Urinary bladder (tissue), 4 donors: Measurements from ENCODE around the gene NUF2. TPM values are rescaled to one million over a fixed set of nuclear protein-coding genes. Genes with fewer than 3 reads are reported as not detected.
"Not testable (repeated sequence)": the region's sequence is repeated elsewhere in the genome, so short reads cannot be mapped to it uniquely, and the experiment has no call there.

Experiments used
- DNase-seq: peaks from one replicate; pipeline ENCODE4 v3.0.0-alpha.2; 2015; ENCODE audit errors: extremely low spot score
- H3K27ac ChIP-seq: one replicate; pipeline ENCODE4 v1.5.1; 2013; ENCODE audit warnings: low read depth, mild to moderate bottlenecking, moderate library complexity
- H3K36me3 ChIP-seq: one replicate; pipeline ENCODE4 v1.6.1; 2013; ENCODE audit warnings: mild to moderate bottlenecking, moderate library complexity; ENCODE audit not compliant: insufficient read depth
- H3K4me1 ChIP-seq: one replicate; pipeline ENCODE4 v1.6.1; 2013; ENCODE audit warnings: mild to moderate bottlenecking, moderate library complexity; ENCODE audit not compliant: insufficient read depth
- H3K4me3 ChIP-seq: one replicate; pipeline ENCODE4 v1.5.1; 2013; ENCODE audit warnings: low read depth, low read length
- WGBS: extraction: QIAGEN DNeasy Blood & Tissue Kit; methylation state at CpG from one replicate; pipeline ENCODE4 v1.1.7; 2013; 5-methylcytosine and 5-hydroxymethylcytosine counted together
- polyA plus RNA-seq: library from polyadenylated mRNA; stranded (reverse); fragments of 200-250 nt; gene quantifications from one replicate; pipeline ENCODE4 v1.2.3, GENCODE V29; 2013
- total RNA-seq: library from RNA; depleted of rRNA; stranded (reverse); fragments of >200 nt; gene quantifications from one replicate; pipeline ENCODE4 v1.2.3, GENCODE V29; 2014
- donor health status: healthy with polysubstance abuse.
- donor health status: healthy.

The NUF2 gene
- total and polyA plus RNA-seq, 2 donors: 0.48 to 21.5 TPM

DNA sequence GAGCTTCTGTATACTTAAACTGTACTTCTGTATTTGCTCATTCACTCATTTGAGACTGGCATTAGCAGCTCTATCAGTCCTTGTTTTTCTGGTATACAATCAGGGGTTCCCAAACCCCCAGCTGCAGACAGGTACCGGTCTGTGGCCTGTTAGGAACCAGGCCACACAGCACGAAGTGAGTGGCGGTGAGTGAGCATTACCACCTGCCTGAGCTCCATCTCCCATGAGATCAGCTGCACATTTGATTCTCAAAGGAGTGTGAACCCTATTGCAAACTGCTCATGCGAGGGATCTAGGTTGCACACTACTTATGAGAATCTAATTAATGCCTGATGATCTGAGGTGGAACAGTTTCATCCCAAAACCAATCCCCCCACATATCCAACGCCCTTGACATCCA, 18.2 kb upstream of the NUF2 start:
- Histone ChIP-seq H3K4me1 (no peaks in the 10 kb centered on the region), H3K4me3 (no peak overlapping the region), H3K36me3 (no peaks in the 10 kb centered on the region), H3K27ac (no peak overlapping the region)
- no peak for DNase-seq
- WGBS: 92% methylated on average over 5 of the region's 5 CpGs

DNA sequence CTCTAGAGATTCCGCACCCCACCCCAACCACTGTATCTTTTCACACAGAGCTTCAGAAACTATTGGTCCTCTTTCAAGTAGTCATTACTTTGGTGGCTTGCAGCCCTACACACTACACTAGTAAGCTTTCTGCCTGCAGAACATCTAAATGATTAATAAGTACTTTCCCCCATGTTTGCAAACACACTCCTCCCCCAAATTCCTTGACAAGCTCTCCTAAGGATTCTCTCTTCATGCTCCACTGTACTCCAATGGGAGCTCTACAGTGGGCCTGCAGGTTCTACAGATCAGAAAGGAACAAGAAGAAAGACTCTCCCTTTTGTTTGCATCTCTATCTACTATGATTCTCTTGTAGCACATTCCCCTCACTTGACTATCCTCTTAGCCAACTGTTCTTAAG, 16.3 kb upstream of the NUF2 start:
- H3K36me3 ChIP-seq: no peaks in the 10 kb centered on the region
- H3K4me1 ChIP-seq: no peaks in the 10 kb centered on the region
- H3K27ac ChIP-seq: no peak overlapping the region
- no peak overlapping the region for H3K4me3 ChIP-seq
- DNase-seq: no peak
- WGBS: 93% methylated on average over 1 of the region's 1 CpG

DNA sequence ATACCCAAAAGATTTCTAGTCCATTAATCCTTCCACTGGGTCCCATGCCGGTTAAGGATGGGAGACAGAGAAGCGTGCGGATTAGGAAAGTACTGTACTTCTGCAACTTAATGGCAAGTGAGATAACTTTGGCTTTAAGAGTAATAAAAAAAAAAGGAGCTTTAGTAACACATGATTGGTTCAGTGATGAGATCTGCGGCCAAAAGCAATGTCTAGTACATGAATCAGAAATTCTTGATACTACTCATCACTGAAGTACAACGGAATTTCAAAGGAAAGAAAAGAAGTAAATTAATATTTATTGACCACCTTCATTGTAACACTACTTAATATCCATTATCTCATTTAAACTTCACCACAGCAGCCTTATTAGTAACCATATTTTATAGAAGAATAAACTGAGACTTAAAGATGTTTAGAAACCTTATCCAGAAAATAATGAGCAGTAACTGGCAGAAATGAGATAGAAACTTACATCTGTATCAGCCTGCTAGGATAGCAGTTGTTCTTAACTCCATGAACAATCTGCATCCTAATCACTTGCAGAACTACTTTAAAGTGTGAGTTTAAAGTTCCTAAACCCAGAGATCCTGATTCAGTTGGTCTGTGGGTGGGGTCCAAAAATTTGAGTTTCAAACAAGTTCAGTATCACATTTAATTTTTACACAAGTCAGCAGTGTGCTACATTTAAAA, 14.1 kb upstream of the NUF2 start:
- Histone ChIP-seq H3K27ac (no peak overlapping the region), H3K36me3 (no peaks in the 10 kb centered on the region), H3K4me3 (no peak overlapping the region), H3K4me1 (no peaks in the 10 kb centered on the region)
- no peak for DNase-seq
- whole genome bisulfite sequencing: 95% methylated on average over 5 of the region's 5 CpGs

DNA sequence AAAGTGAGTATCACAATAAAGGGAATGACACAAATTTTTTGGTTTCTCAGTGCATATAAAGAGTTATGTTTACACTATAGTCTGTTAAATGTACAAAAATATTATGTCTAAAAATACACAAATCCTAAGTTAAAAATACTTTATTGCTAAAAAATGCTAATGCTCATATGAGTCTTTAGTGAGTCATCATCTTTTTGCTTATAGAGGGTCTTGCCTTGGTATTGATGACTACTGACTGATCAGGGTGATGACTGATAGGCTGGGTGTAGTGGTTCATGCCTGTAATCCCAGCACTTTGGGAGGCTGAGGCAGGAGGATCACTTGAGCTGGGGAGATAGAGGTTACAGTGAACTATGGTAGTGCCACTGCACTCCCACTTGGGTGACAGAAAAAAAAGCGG, 12.9 kb upstream of the NUF2 start:
- DNase-seq: no peak
- no peaks in the 10 kb centered on the region for H3K4me1 ChIP-seq
- no peak overlapping the region for H3K4me3 ChIP-seq
- H3K27ac ChIP-seq: no peak overlapping the region
- 96% methylated on average over 1 of the region's 1 CpG for WGBS
- H3K36me3 ChIP-seq: no peaks in the 10 kb centered on the region

DNA sequence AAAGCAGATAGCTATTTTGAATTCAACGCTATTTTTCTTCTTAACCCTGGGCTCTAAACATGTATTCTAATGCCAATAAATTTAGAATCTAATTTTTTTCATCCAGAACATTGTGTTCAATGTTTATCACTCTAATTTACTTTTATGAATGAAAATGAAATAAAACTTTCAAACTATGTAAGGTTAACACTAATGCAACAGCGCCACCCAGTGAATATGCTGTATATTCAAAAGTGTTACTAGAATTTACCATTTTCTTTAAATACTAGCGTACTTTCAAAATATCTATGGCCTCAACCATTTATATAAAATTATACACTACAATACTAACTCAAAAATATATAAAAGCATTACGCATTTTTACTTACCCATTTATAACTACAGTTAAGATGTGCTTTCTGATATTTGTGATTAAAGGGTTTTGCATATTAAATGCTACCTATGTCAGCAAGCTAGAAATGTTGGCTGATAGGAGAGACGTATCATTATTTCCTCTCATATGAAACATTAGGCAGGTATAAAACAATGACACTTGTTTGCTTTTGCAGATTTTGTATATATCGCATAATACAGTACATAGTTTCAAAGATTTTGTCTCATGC, 5.9 kb upstream of the NUF2 start:
- peak; percentile 28 for DNase-seq
- H3K4me1 ChIP-seq: no peaks in the 10 kb centered on the region
- no peak overlapping the region for H3K27ac ChIP-seq
- H3K36me3 ChIP-seq: peaks cover 3% of the 10 kb centered on the region
- 48% methylated on average over 6 of the region's 6 CpGs for WGBS
- H3K4me3 ChIP-seq: no peak overlapping the region

DNA sequence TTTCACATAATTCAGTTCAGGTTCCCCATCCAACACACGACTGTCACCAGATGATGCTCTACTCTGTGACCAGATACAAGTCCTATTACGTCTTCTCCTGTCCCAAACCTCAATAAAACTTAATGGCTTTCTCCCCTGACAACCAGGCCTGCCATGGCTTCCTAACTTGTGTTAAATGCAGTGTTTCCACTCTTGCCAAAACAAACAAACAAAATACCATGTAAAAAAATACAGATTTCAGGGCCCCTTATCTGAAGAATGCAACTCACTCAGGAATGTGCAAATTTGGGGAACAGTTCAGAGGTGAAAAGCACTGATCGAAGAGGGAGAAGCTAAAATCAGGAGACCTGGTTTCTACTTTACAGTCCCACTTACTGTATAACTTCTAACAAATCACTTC, 863 bp upstream of the NUF2 start:
- Histone ChIP-seq H3K36me3 (peaks cover 3% of the 10 kb centered on the region), H3K4me3 (peak overlapping the region; percentile 49), H3K4me1 (no peaks in the 10 kb centered on the region), H3K27ac (no peak overlapping the region)
- no peak for DNase-seq
- 17% methylated on average over 3 of the region's 3 CpGs for WGBS

DNA sequence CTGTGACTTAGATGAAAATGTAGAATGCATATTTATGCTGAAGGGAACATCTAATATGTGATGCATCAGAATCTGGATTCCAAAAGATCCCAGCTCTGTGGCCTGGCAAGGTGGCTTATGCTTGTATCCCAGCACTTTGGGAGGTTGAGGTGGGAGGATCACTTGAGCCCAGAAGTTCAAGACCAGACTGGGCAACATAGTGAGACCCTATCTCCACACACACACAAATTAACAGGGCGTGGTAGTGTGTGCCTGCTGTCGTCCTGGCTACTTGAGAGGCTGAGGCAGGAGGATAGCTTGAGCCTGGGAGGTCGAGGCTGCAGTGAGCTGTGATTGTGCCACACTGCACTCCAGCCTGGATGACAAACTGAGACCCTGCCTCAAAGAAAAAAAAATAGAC, 1.6 kb downstream of the NUF2 start:
- H3K4me3 ChIP-seq, H3K36me3 ChIP-seq, H3K4me1 ChIP-seq, DNase-seq, H3K27ac ChIP-seq: not testable (repeated sequence)
- WGBS: 92% methylated on average over 3 of the region's 3 CpGs

DNA sequence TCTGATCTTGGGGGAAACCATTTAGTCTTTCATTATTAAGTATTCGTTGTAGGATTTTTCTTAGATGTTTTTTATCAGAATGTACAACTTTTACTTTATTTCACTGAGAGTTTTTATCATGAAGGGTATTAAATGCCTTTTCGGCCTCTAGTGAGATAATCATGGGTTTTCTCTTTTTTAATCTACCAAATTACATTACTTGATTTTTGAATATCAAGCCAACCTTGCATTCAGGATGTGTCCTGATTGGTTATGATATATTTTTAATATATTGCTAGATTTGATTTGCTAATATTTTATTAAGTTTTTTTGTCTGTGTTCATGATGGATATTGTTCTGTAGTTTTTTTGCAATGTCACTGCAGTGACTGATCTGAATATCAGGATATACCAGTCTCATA, 9.4 kb downstream of the NUF2 start:
- Histone ChIP-seq H3K4me3 (no peak overlapping the region), H3K27ac (no peak overlapping the region), H3K4me1 (no peaks in the 10 kb centered on the region), H3K36me3 (no peaks in the 10 kb centered on the region)
- over 99% methylated on average over 2 of the region's 2 CpGs for WGBS
- no peak for DNase-seq

DNA sequence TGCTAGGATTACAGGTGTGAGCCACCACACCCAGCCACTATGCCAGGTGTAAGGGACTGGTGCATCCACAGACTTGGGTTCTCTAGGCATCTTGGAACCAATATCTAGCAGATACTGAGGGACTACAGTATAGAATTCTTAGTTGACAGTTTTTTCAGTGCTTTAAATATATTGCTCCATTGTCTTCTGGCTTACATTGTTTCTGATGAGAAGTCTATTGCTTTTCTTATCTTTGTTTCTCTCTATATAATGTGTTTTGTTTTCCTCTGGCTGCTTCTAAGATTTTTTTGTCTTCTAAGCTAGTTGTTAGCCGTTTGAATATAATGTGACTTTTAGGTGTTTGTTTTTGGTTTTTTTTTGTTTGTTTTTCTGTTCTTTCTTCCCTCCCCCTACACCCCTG, 13.5 kb downstream of the NUF2 start:
- DNase-seq: no peak
- peaks cover 1% of the 10 kb centered on the region for H3K36me3 ChIP-seq
- H3K4me1 ChIP-seq: no peaks in the 10 kb centered on the region
- H3K4me3 ChIP-seq: no peak overlapping the region
- 90% methylated on average over 1 of the region's 1 CpG for WGBS
- no peak overlapping the region for H3K27ac ChIP-seq

DNA sequence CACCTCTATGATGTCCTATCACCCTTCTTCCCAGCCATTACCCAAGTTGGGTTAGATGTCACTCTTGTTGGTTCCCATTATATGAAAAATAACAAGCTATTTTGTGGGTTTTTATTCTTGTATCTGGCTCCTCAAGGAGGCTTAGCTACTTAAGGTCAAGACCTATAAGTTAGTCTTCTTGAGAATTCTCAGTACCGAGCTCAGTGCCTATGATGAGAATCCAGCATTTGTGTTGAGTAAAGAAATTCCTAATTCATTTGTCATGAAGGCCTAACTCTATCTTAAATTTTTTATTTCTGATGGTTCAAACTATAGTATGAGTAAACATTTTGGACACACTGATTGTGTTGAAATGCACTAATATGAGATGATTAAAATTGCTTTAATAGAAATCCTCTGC, 15.9 kb downstream of the NUF2 start:
- DNase-seq: no peak
- 90% methylated on average over 1 of the region's 1 CpG for WGBS
- Histone ChIP-seq H3K4me3 (no peak overlapping the region), H3K4me1 (no peaks in the 10 kb centered on the region), H3K36me3 (peaks cover 1% of the 10 kb centered on the region), H3K27ac (no peak overlapping the region)

DNA sequence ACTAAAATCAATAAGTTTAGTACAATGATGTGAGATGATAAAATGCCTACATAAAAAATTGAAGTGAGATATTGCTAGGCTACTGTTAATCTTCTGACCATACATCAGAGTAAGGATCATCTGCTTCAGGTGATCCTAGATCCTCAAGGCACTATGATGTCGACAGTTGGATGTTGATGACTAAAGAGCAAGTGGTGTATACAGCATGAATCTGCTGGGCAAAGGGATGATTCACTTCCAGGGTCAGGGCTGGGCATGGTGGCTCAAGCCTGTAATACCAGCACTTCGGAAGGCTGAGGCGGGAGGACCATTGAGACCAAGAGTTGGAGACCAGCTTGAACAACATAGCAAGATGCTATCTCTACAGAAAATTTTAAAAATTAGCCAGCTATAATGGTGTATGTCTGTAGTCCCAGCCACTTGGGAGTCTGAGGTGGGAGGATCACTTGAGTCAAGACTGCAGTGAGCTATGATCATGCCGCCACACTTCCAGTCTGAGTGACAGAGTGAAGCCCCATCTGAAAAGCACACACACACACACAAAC, 24.6 kb downstream of the NUF2 start:
- WGBS: 73% methylated on average over 4 of the region's 4 CpGs
- H3K27ac ChIP-seq: no peak overlapping the region
- no peaks in the 10 kb centered on the region for H3K36me3 ChIP-seq

DNA sequence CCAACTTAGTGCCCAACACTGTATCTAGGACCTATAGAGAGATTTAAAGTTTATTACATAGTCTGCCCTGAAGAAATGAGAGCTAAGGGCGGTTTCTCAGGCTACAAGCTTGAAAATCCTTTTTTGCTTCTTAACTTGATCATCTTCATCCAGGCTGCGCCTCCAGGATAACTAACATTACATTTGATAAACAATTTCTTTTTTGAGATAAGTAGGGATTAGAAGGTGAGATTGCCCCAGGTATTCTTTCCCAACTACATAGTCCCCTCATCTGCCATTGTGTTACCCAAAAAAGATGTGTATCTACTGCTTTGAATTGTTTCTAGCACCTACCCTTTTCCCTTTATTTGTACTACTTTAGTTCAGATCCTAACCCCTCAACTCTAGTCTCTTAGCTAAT, 25.4 kb downstream of the NUF2 start:
- WGBS: 98% methylated on average over 2 of the region's 2 CpGs
- Histone ChIP-seq H3K4me1 (no peaks in the 10 kb centered on the region), H3K4me3 (no peak overlapping the region), H3K27ac (no peak overlapping the region), H3K36me3 (no peaks in the 10 kb centered on the region)
- no peak for DNase-seq

More for the DNA sequence above, 24.6 kb downstream of the NUF2 start:
- H3K4me3 ChIP-seq: no peak overlapping the region
- no peak for DNase-seq
- H3K4me1 ChIP-seq: no peaks in the 10 kb centered on the region

DNA sequence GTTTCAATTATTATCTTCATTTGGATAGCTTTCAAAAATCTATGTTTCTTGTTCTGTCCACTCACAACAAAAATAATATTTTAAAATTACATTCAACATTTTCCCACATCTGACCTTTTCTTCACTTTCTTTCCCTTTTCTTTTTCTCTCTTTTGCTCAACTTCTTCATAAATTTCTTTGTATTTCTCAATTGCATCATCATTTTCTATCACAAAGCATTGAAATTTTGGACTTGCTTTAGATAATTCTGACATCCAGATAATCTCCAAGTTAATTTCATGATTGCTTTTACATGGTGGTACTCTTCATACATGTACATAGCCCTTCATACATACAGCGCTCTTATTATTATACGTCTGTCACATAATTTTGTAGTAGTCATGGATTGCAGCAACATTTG, 30.2 kb downstream of the NUF2 start:
- WGBS: 98% methylated on average over 2 of the region's 2 CpGs
- no peak overlapping the region for H3K27ac ChIP-seq
- H3K4me1 ChIP-seq: no peaks in the 10 kb centered on the region
- no peak for DNase-seq
- H3K36me3 ChIP-seq: no peaks in the 10 kb centered on the region
- H3K4me3 ChIP-seq: no peak overlapping the region

DNA sequence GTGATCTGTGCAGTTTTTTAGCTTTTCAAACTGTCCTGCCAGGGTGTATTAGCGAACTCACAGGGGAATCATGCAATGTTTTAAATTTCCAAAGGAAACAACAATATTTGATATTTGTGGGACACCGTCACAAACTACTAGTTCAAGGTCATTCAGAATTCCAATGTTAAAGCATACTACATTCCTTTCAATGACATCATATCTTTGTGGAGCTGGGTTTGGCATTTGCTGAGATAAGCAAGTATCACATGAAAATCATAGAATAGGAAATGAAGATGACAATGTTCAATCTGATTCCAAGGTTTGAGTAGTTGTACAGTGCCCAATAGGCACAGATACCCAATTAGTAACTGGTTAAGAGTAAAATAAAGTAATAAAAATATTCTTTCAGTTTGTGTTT, 35.6 kb downstream of the NUF2 start:
- no peaks in the 10 kb centered on the region for H3K36me3 ChIP-seq
- no peak overlapping the region for H3K27ac ChIP-seq
- DNase-seq: no peak
- no peaks in the 10 kb centered on the region for H3K4me1 ChIP-seq
- H3K4me3 ChIP-seq: no peak overlapping the region
- WGBS: 80% methylated on average over 2 of the region's 2 CpGs
